Neural cell (in vitro differentiated cells): ENCODE data around the gene ATN1. TPM values are rescaled to one million over a fixed set of nuclear protein-coding genes. Genes with fewer than 3 reads are reported as not detected.

Source experiments
- H2AFZ ChIP-seq: fragments of 200-600, 300-800 bp; sonication (generic), shearing (Covaris generic); 2 replicates; pipeline ENCODE4 v1.6.0; 2014; ENCODE audit warnings: low read depth, mild to moderate bottlenecking, antibody characterized with exemption, low read length, moderate library complexity
- H3F3A ChIP-seq: fragments of 200-600 bp; shearing (Covaris generic); 2 replicates; pipeline ENCODE4 v1.6.1; 2016; ENCODE audit warnings: mild to moderate bottlenecking, moderate library complexity, mixed read lengths, antibody characterized with exemption, low read length; ENCODE audit not compliant: insufficient read depth, poor library complexity, severe bottlenecking
- H3K27ac ChIP-seq: fragments of 200-600, 300-800 bp; sonication (generic), shearing (Covaris generic); 2 replicates; pipeline ENCODE4 v1.5.1; 2014; ENCODE audit warnings: mild to moderate bottlenecking, low read length, moderate library complexity
- H3K27me3 ChIP-seq: fragments of 300-800, 200-600 bp; sonication (generic), shearing (Covaris generic); 2 replicates; pipeline ENCODE4 v1.6.0; 2014; ENCODE audit warnings: mild to moderate bottlenecking, low read depth, low read length, moderate library complexity; ENCODE audit not compliant: insufficient read depth
- H3K36me3 ChIP-seq: fragments of 300-800, 200-600 bp; sonication (generic), shearing (Covaris generic); 2 replicates; pipeline ENCODE4 v1.5.1; 2014; ENCODE audit warnings: mild to moderate bottlenecking, antibody characterized with exemption, low read length, moderate library complexity; ENCODE audit not compliant: insufficient read depth
- H3K4me2 ChIP-seq: fragments of 300-800, 200-600 bp; sonication (generic), shearing (Covaris generic); 2 replicates; pipeline ENCODE4 v1.6.0; 2014; ENCODE audit warnings: mild to moderate bottlenecking, low read length
- H3K4me3 ChIP-seq: fragments of 300-800, 200-600 bp; sonication (generic), shearing (Covaris generic); 2 replicates; pipeline ENCODE4 v1.5.1; 2014; ENCODE audit warnings: mild to moderate bottlenecking, low read length, moderate library complexity
- H3K79me2 ChIP-seq: fragments of 200-600 bp; shearing (Covaris generic); replicated peaks from 2 replicates; pipeline ENCODE4 v1.6.0; 2014; ENCODE audit warnings: mild to moderate bottlenecking, low read length, moderate library complexity; ENCODE audit not compliant: insufficient read depth
- H3K9ac ChIP-seq: fragments of 300-800, 200-600 bp; sonication (generic), shearing (Covaris generic); 2 replicates; pipeline ENCODE4 v1.6.1; 2016; ENCODE audit warnings: mild to moderate bottlenecking, low read length, mixed read lengths
- H3K9me2 ChIP-seq: fragments of 200-600 bp; shearing (Covaris generic); 2 replicates; pipeline ENCODE4 v1.6.1; 2016; ENCODE audit warnings: mild to moderate bottlenecking, low read length, mixed read lengths; ENCODE audit not compliant: insufficient read depth
- H3K9me3 ChIP-seq: fragments of 200-600, 300-800 bp; sonication (generic), shearing (Covaris generic); 2 replicates; pipeline ENCODE4 v1.6.1; 2016; ENCODE audit warnings: mild to moderate bottlenecking, mixed run types, low read length, moderate library complexity, mixed read lengths
- H4K20me1 ChIP-seq: fragments of 200-600 bp; shearing (Covaris generic); 2 replicates; pipeline ENCODE4 v1.6.1; 2016; ENCODE audit warnings: mild to moderate bottlenecking, mixed run types; ENCODE audit not compliant: insufficient read depth
- CTCF ChIP-seq: fragments of 450-650 bp; IDR thresholded peaks from 2 replicates; pipeline ENCODE4 v1.5.1; 2014; ENCODE audit warnings: antibody characterized with exemption, mild to moderate bottlenecking, moderate library complexity; ENCODE audit not compliant: poor library complexity, severe bottlenecking
- EZH2 ChIP-seq: fragments of 200-600, 300-800 bp; shearing (Covaris generic), sonication (generic); IDR thresholded peaks from 2 replicates; pipeline ENCODE4 v1.6.1; 2014; ENCODE audit warnings: antibody characterized with exemption, low read length, borderline replicate concordance, mild to moderate bottlenecking; ENCODE audit not compliant: insufficient read depth, poor library complexity, severe bottlenecking
- MXI1 ChIP-seq: fragments of 450-650 bp; conservative IDR thresholded peaks from 2 replicates; pipeline ENCODE4 v1.6.1; 2014; ENCODE audit warnings: antibody characterized with exemption, mild to moderate bottlenecking; ENCODE audit not compliant: poor library complexity, severe bottlenecking
- POLR2AphosphoS5 ChIP-seq: IDR thresholded peaks from 2 replicates; pipeline ENCODE4 v1.6.1; 2012
- RAD21 ChIP-seq: fragments of 450-650 bp; conservative IDR thresholded peaks from 2 replicates; pipeline ENCODE4 v1.6.1; 2014; ENCODE audit warnings: antibody characterized with exemption, mild to moderate bottlenecking, moderate library complexity
- TAF1 ChIP-seq: IDR thresholded peaks from 2 replicates; pipeline ENCODE4 v1.6.1; 2012; ENCODE audit warnings: low read depth
- polyA plus RNA-seq: library from polyadenylated mRNA; depleted of rRNA; stranded (reverse); fragments of >200 nt; gene quantifications from 2 replicates; pipeline ENCODE4 v1.2.3, GENCODE V29; 2014

The ATN1 gene
- polyA plus RNA-seq, 1 donor from 2014 or later, result 9.2 TPM

GRCh38 chr12:6953442-6954315 is 25.9 kb downstream of the ATN1 start:
- Histone ChIP-seq H3K36me3 (no peaks in the 10 kb centered on the region), H3F3A (no peaks in the 10 kb centered on the region), H3K9ac (no peak overlapping the region), H2AFZ (no peak overlapping the region), H3K9me2 (no peaks in the 10 kb centered on the region), H3K4me3 (no peak overlapping the region), H4K20me1 (no peaks in the 10 kb centered on the region), H3K4me2 (no peak overlapping the region), H3K27me3 (no peaks in the 10 kb centered on the region), H3K27ac (no peak overlapping the region), H3K9me3 (no peaks in the 10 kb centered on the region), H3K79me2 (no peaks in the 10 kb centered on the region)
- no peak for TF ChIP-seq EZH2
- no peak for TF ChIP-seq TAF1
- no peak for TF ChIP-seq POLR2AphosphoS5
- no peak for TF ChIP-seq CTCF

- no peak overlapping the region for H3K27ac ChIP-seq
- H3K4me2 ChIP-seq, result no peak overlapping the region
- H4K20me1 ChIP-seq, result no peaks in the 10 kb centered on the region
- H3K27me3 ChIP-seq, result no peaks in the 10 kb centered on the region
- no peaks in the 10 kb centered on the region for H3F3A ChIP-seq
- H3K9me3 ChIP-seq, result no peaks in the 10 kb centered on the region
- no peaks in the 10 kb centered on the region for H3K9me2 ChIP-seq
- H3K79me2 ChIP-seq, result no peaks in the 10 kb centered on the region
- no peak overlapping the region for H3K4me3 ChIP-seq
- no peak overlapping the region for H2AFZ ChIP-seq
- H3K36me3 ChIP-seq, result no peaks in the 10 kb centered on the region
- H3K9ac ChIP-seq, result no peak overlapping the region
- no peak for TF ChIP-seq RAD21
Measured at GRCh38 chr12:6954316-6955107, 26.8 kb downstream of the ATN1 start.

DNA sequence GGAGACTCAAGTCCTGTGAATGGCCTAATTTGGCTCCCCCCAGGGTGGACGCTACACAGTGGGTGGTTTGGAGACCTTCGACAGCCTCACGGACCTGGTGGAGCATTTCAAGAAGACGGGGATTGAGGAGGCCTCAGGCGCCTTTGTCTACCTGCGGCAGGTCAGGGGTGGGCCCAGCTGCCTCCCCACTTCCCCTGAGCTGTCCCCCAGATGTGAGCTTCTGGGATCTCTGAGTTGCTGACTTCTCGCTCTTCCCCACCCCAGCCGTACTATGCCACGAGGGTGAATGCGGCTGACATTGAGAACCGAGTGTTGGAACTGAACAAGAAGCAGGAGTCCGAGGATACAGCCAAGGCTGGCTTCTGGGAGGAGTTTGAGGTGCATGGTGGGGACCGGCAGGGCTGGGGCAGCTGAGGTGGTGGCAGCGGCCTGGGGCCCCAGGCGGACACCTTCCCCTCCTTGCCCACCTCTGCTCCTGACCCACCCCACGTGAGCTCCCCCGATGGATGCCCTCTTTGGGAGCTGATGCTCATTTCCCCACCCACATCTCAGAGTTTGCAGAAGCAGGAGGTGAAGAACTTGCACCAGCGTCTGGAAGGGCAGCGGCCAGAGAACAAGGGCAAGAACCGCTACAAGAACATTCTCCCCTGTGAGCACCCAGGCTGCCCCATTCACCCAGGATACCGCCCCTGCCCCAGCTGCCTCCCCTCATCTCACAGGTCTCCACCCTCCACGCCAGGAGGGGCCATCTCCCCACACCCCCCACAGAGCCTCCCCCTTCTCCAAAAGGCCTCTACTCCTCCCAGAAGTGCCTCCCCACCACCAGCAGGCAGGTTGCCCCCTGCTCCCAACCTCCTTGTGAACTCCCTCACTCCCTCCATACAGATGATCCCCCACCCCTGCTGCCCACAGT is 27.6 kb downstream of the ATN1 start:
- no peak for TF ChIP-seq CTCF
- no peak for TF ChIP-seq MXI1
- no peak for TF ChIP-seq POLR2AphosphoS5
- Histone ChIP-seq H3K9ac (no peak overlapping the region), H4K20me1 (no peaks in the 10 kb centered on the region), H3K27ac (no peak overlapping the region), H3K9me2 (no peaks in the 10 kb centered on the region), H3K27me3 (no peaks in the 10 kb centered on the region), H3F3A (no peaks in the 10 kb centered on the region), H3K79me2 (no peaks in the 10 kb centered on the region), H2AFZ (no peak overlapping the region), H3K9me3 (no peaks in the 10 kb centered on the region), H3K36me3 (no peaks in the 10 kb centered on the region), H3K4me2 (no peak overlapping the region), H3K4me3 (no peak overlapping the region)
